Psoas muscle (tissue), 8 donors: ENCODE measurements around the gene ZNF385B. TPM values are rescaled to one million over a fixed set of nuclear protein-coding genes. Genes with fewer than 3 reads are reported as not detected.

Source experiments
- ATAC-seq, 4 donors: fragments of 200-7000 bp; cut with Tn5 transposase; one replicate each; pipeline ENCODE4 v1.9.1; 2020; ENCODE audit warnings: moderate library complexity in 3 of 4, mild to moderate bottlenecking in 2 of 4
- DNase-seq, 2 donors: peaks; one replicate each; pipeline ENCODE4 v3.0.0-alpha.2; 2020
- H3K27ac ChIP-seq: fragments of 200-600 bp; one replicate; pipeline ENCODE4 v1.8.0; 2022
- H3K27me3 ChIP-seq, 3 donors: fragments of 200-600 bp in 1 of 3; one replicate each; pipeline versions ENCODE4 v1.6.1 to v1.8.0; 2013 to 2022; ENCODE audit warnings: low read length in 2 of 3, mild to moderate bottlenecking in 2 of 3, moderate library complexity in 1 of 3; ENCODE audit not compliant: insufficient read depth in 3 of 3
- H3K36me3 ChIP-seq, 2 donors: fragments of 200-600 bp in 1 of 2; one replicate each; pipeline versions ENCODE4 v1.6.1 to v1.8.0; 2013 to 2022; ENCODE audit warnings: low read depth in 1 of 2, mild to moderate bottlenecking in 1 of 2, moderate library complexity in 1 of 2; ENCODE audit not compliant: insufficient read depth in 1 of 2
- H3K4me1 ChIP-seq: fragments of 200-600 bp; one replicate; pipeline ENCODE4 v1.8.0; 2022
- H3K4me3 ChIP-seq: fragments of 200-600 bp; one replicate; pipeline ENCODE4 v1.8.0; 2022; ENCODE audit warnings: mild to moderate bottlenecking
- H3K9me3 ChIP-seq: fragments of 200-600 bp; one replicate; pipeline ENCODE4 v1.8.0; 2022
- CTCF ChIP-seq: fragments of 200-600 bp; IDR thresholded peaks from one replicate; pipeline ENCODE4 v1.8.0; 2022; ENCODE audit warnings: antibody characterized with exemption
- WGBS, 3 donors: extraction: QIAGEN DNeasy Blood & Tissue Kit; methylation state at CpG; one replicate each; pipeline versions ENCODE4 v1.1.6 to v1.1.7; 2013; 5-methylcytosine and 5-hydroxymethylcytosine counted together
- intact Hi-C, 2 donors: fragments of 100-400 bp; cut with DNase I; formaldehyde crosslinking; loops; one replicate each; pipeline versions ENCODE4 v1.11.0 to v1.14.2; 2022
- polyA plus RNA-seq, 3 donors: library from polyadenylated mRNA; stranded (reverse); fragments of 200-250 nt; gene quantifications; one replicate each; pipeline ENCODE4 v1.2.3, GENCODE V29; 2013
- total RNA-seq, 4 donors: library from RNA; stranded (reverse); fragmentation: NEBNext Ultra II Directional in 2 of 4; extraction: Animal tissue kit (Norgen Biotek cat#: 25700) in 2 of 4; gene quantifications; one replicate each; pipeline versions ENCODE4 v1.2.1 to v1.2.4, GENCODE V29; 2021 to 2023
- donor health status: healthy with polysubstance abuse.
- donor health status: DM: no; HTN: no; CAD: no; lungs with moderate emphysema.
- donor health status: Bipolar disorder and iron deficiency.
- donor health status: healthy.
- donor health status: DM: yes; HTN: yes; CAD: no.
- donor health status: DM: no; HTN: no; CAD: no.
- donor health status: DM: no; HTN: no; CAD: no.
- donor health status: DM: yes; HTN: yes; CAD: no.

ZNF385B gene
- total and polyA plus RNA-seq, 7 donors: 8.8 to 42.9 (median 18.1) TPM

GRCh38 chr2:179533875-179534274 lies 327.5 kb downstream of the ZNF385B start:
- ATAC-seq (peak in 2 of 4 donors; percentile 47 to 70), DNase-seq (no peak)
- no peaks in the 10 kb centered on the region for H3K36me3 ChIP-seq
- intact Hi-C loops: no loop called here
- no peaks in the 10 kb centered on the region for H3K9me3 ChIP-seq
- WGBS, 3 donors: 44 to 53% (median 46%) methylated on average over 1 of the region's 1 CpG
- peaks cover 7% of the 10 kb centered on the region for H3K4me1 ChIP-seq
- no peak overlapping the region for H3K4me3 ChIP-seq
- no peak for TF ChIP-seq CTCF
- no peak overlapping the region for H3K27ac ChIP-seq
- no peaks in the 10 kb centered on the region for H3K27me3 ChIP-seq

- WGBS, 3 donors: 55 to 61% (median 58%) methylated on average over 2 of the region's 2 CpGs
- Histone ChIP-seq H3K27ac (no peak overlapping the region), H3K36me3 (no peaks in the 10 kb centered on the region), H3K9me3 (no peaks in the 10 kb centered on the region), H3K4me1 (peaks cover 7% of the 10 kb centered on the region), H3K27me3 (no peaks in the 10 kb centered on the region), H3K4me3 (no peak overlapping the region)
- ATAC-seq (peak in 2 of 4 donors; percentile 38 to 43), DNase-seq (no peak)
- no peak for TF ChIP-seq CTCF
- intact Hi-C loops: no loop called here
Observed at GRCh38 chr2:179532863-179533278, 328.5 kb downstream of the ZNF385B start.

GRCh38 chr2:179528576-179529069 lies 332.8 kb downstream of the ZNF385B start:
- H3K4me3 ChIP-seq: no peak overlapping the region
- peaks cover 3% of the 10 kb centered on the region for H3K4me1 ChIP-seq
- no peak for DNase-seq
- no peak overlapping the region for H3K27ac ChIP-seq
- WGBS, 3 donors: 50 to 61% (median 56%) methylated on average over 2 of the region's 2 CpGs
- H3K9me3 ChIP-seq: no peaks in the 10 kb centered on the region
- peak in 1 of 4 donors; percentile 52 for ATAC-seq
- no peaks in the 10 kb centered on the region for H3K36me3 ChIP-seq
- intact Hi-C loops: no loop called here
- TF ChIP-seq CTCF: no peak
- no peaks in the 10 kb centered on the region for H3K27me3 ChIP-seq

GRCh38 chr2:179525340-179525739 lies 336.1 kb downstream of the ZNF385B start:
- 26 to 30% (median 29%) methylated on average over 3 of the region's 3 CpGs for WGBS, 3 donors
- DNase-seq: no peak
- H3K9me3 ChIP-seq: no peaks in the 10 kb centered on the region
- no peak overlapping the region for H3K4me3 ChIP-seq
- no peak for TF ChIP-seq CTCF
- H3K36me3 ChIP-seq: no peaks in the 10 kb centered on the region
- intact Hi-C loops: no loop called here
- H3K4me1 ChIP-seq: peaks cover 3% of the 10 kb centered on the region
- peak overlapping the region; percentile 62 for H3K27ac ChIP-seq
- no peaks in the 10 kb centered on the region for H3K27me3 ChIP-seq
- peak; percentile 71 to 82 (median 80) for ATAC-seq

GRCh38 chr2:179524809-179525339 lies 336.5 kb downstream of the ZNF385B start:
- Histone ChIP-seq H3K36me3 (no peaks in the 10 kb centered on the region), H3K27ac (peak overlapping the region; percentile 62), H3K4me3 (no peak overlapping the region), H3K4me1 (peaks cover 3% of the 10 kb centered on the region), H3K9me3 (no peaks in the 10 kb centered on the region), H3K27me3 (no peaks in the 10 kb centered on the region)
- intact Hi-C loops: no loop called here
- DNase-seq (no peak), ATAC-seq (peak in 3 of 4 donors; percentile 4 to 40 (median 34))
- no peak for TF ChIP-seq CTCF
- 57 to 60% (median 57%) methylated on average over 5 of the region's 5 CpGs for WGBS, 3 donors
